Activated CD4-positive, CD25-positive, alpha-beta regulatory T cell treated with anti-CD3 and anti-CD28 coated beads, Interleukin-2, amount 50 U/mL, for 16 hours (primary cell): ENCODE data around the gene GLT6D1.

Experiments
- DNase-seq: peaks from one replicate; pipeline ENCODE4 v3.0.0-alpha.2; 2020; ENCODE audit warnings: low read depth, low spot score

GLT6D1 gene

GRCh38 chr9:135584934-135585333 is 54.4 kb downstream of the GLT6D1 start:
- no peak for DNase-seq

- DNase-seq = no peak
These were observed 55.0 kb downstream of the GLT6D1 start for GRCh38 chr9:135584371-135584770.

GRCh38 chr9:135583688-135584011 is 55.7 kb downstream of the GLT6D1 start:
- no peak for DNase-seq

GRCh38 chr9:135582966-135583687 is 56.2 kb downstream of the GLT6D1 start:
- DNase-seq = no peak

- no peak for DNase-seq
These were observed 56.8 kb downstream of the GLT6D1 start for GRCh38 chr9:135582541-135582940.

- no peak for DNase-seq
These were observed 57.5 kb downstream of the GLT6D1 start for GRCh38 chr9:135581636-135582426.

GRCh38 chr9:135580664-135581380 is 58.5 kb downstream of the GLT6D1 start:
- no peak for DNase-seq

GRCh38 chr9:135579889-135580660 is 59.3 kb downstream of the GLT6D1 start:
- DNase-seq = no peak

GRCh38 chr9:135579356-135579755 is 60.0 kb downstream of the GLT6D1 start:
- no peak for DNase-seq

GRCh38 chr9:135577256-135577655 is 62.1 kb downstream of the GLT6D1 start:
- DNase-seq = no peak

GRCh38 chr9:135575995-135576631 is 63.2 kb downstream of the GLT6D1 start:
- no peak for DNase-seq

GRCh38 chr9:135574943-135575342 is 64.4 kb downstream of the GLT6D1 start:
- DNase-seq = no peak

GRCh38 chr9:135574331-135574730 is 65.0 kb downstream of the GLT6D1 start:
- no peak for DNase-seq
